Lower lobe of right lung (tissue), 2 donors: ENCODE data around the gene TENM4. TPM values are rescaled to one million over a fixed set of nuclear protein-coding genes. Genes with fewer than 3 reads are reported as not detected.

Source experiments
- ATAC-seq, 2 donors: fragments of 200-7000 bp; cut with Tn5 transposase; one replicate each; pipeline ENCODE4 v1.9.1; 2020 to 2022; ENCODE audit warnings: mild to moderate bottlenecking in 2 of 2, moderate library complexity in 2 of 2
- DNase-seq: peaks from one replicate; pipeline ENCODE4 v3.0.0-alpha.2; 2020
- H3K27ac ChIP-seq: fragments of 200-600 bp; one replicate; pipeline ENCODE4 v1.8.0; 2022
- H3K27me3 ChIP-seq: fragments of 200-600 bp; one replicate; pipeline ENCODE4 v1.8.0; 2022; ENCODE audit warnings: low read depth
- H3K36me3 ChIP-seq: fragments of 200-600 bp; one replicate; pipeline ENCODE4 v1.8.0; 2022; ENCODE audit warnings: mild to moderate bottlenecking
- H3K4me1 ChIP-seq: fragments of 200-600 bp; one replicate; pipeline ENCODE4 v1.8.0; 2022
- H3K4me3 ChIP-seq: fragments of 200-600 bp; one replicate; pipeline ENCODE4 v1.8.0; 2022; ENCODE audit warnings: mild to moderate bottlenecking
- H3K9me3 ChIP-seq: fragments of 200-600 bp; one replicate; pipeline ENCODE4 v1.8.0; 2022
- CTCF ChIP-seq: fragments of 200-600 bp; IDR thresholded peaks from one replicate; pipeline ENCODE4 v1.8.0; 2022; ENCODE audit warnings: antibody characterized with exemption, mild to moderate bottlenecking
- intact Hi-C: fragments of 100-400 bp; cut with DNase I; formaldehyde crosslinking; loops from one replicate; pipeline ENCODE4 v1.11.0; 2022
- total RNA-seq: library from RNA; stranded (reverse); fragmentation: NEBNext Ultra II Directional; extraction: Animal tissue kit (Norgen Biotek cat#: 25700); gene quantifications from one replicate; pipeline ENCODE4 v1.2.1, GENCODE V29; 2021
- donor health status: DM: no; HTN: yes; CAD: no; lungs with severe emphysema.

TENM4 gene
- total RNA-seq, 1 donor from 2014 or later = 1.1 TPM

GRCh38 chr11:79050786-79051185 is 390.0 kb downstream of the TENM4 start:
- peak in 1 of 2 donors; percentile 47 for ATAC-seq
- Histone ChIP-seq H3K4me3 (no peak overlapping the region), H3K4me1 (no peaks in the 10 kb centered on the region), H3K27ac (no peak overlapping the region), H3K27me3 (peaks cover 8% of the 10 kb centered on the region), H3K9me3 (no peaks in the 10 kb centered on the region), H3K36me3 (no peaks in the 10 kb centered on the region)
- no peak for TF ChIP-seq CTCF
- DNase-seq = no peak
- intact Hi-C loops = no loop called here

GRCh38 chr11:79049741-79050179 is 391.1 kb downstream of the TENM4 start:
- no peak for DNase-seq

GRCh38 chr11:79047980-79048379 is 392.9 kb downstream of the TENM4 start:
- no peak for DNase-seq
- ATAC-seq = no peak
- Histone ChIP-seq H3K27ac (no peak overlapping the region), H3K9me3 (no peaks in the 10 kb centered on the region), H3K4me3 (no peak overlapping the region), H3K36me3 (no peaks in the 10 kb centered on the region), H3K27me3 (peaks cover 4% of the 10 kb centered on the region), H3K4me1 (no peaks in the 10 kb centered on the region)
- intact Hi-C loops = no loop called here
- TF ChIP-seq CTCF = no peak

More at GRCh38 chr11:79049741-79050179, 391.1 kb downstream of the TENM4 start:
- intact Hi-C loops = no loop called here
- TF ChIP-seq CTCF = no peak
- H3K36me3 ChIP-seq = no peaks in the 10 kb centered on the region
- no peak overlapping the region for H3K27ac ChIP-seq
- H3K9me3 ChIP-seq = no peaks in the 10 kb centered on the region
- no peaks in the 10 kb centered on the region for H3K4me1 ChIP-seq
- no peak for ATAC-seq
- H3K4me3 ChIP-seq = no peak overlapping the region
- peaks cover 8% of the 10 kb centered on the region for H3K27me3 ChIP-seq

- TF ChIP-seq CTCF = no peak
- peaks cover 4% of the 10 kb centered on the region for H3K27me3 ChIP-seq
- no peak overlapping the region for H3K4me3 ChIP-seq
- no peaks in the 10 kb centered on the region for H3K4me1 ChIP-seq
- DNase-seq = no peak
- H3K27ac ChIP-seq = no peak overlapping the region
- no peaks in the 10 kb centered on the region for H3K36me3 ChIP-seq
- no peak for ATAC-seq
- H3K9me3 ChIP-seq = no peaks in the 10 kb centered on the region
- intact Hi-C loops = no loop called here
These were observed 393.5 kb downstream of the TENM4 start for GRCh38 chr11:79047321-79047720.

- ATAC-seq (no peak), DNase-seq (no peak)
- intact Hi-C loops = no loop called here
- Histone ChIP-seq H3K27me3 (peaks cover 4% of the 10 kb centered on the region), H3K27ac (no peak overlapping the region), H3K9me3 (no peaks in the 10 kb centered on the region), H3K4me3 (no peak overlapping the region), H3K4me1 (no peaks in the 10 kb centered on the region), H3K36me3 (no peaks in the 10 kb centered on the region)
- no peak for TF ChIP-seq CTCF
These were observed 394.5 kb downstream of the TENM4 start for GRCh38 chr11:79046366-79046765.
